H9 (cell line): ENCODE results near the gene HDC. TPM values are rescaled to one million over a fixed set of nuclear protein-coding genes. Genes with fewer than 3 reads are reported as not detected.

ENCODE experiments used
- DNase-seq: peaks from one replicate; pipeline ENCODE4 v3.0.0-alpha.2; 2017
- H2AFZ ChIP-seq: one replicate; pipeline ENCODE4 v1.6.1; 2013; ENCODE audit warnings: mild to moderate bottlenecking, low read length, control low read depth, moderate library complexity
- H2AK5ac ChIP-seq: 2 replicates; pipeline ENCODE4 v1.6.1; 2013; ENCODE audit warnings: low read length, control low read depth, mixed read lengths; ENCODE audit not compliant: insufficient read length
- H2BK120ac ChIP-seq: one replicate; pipeline ENCODE4 v1.6.1; 2013; ENCODE audit warnings: low read depth, mild to moderate bottlenecking, low read length, control low read depth, inconsistent platforms; ENCODE audit not compliant: poor library complexity, severe bottlenecking
- H2BK12ac ChIP-seq: 2 replicates; pipeline ENCODE4 v1.6.1; 2013; ENCODE audit warnings: low read length, control low read depth, mixed read lengths, low read depth; ENCODE audit not compliant: insufficient read length
- H2BK15ac ChIP-seq: 2 replicates; pipeline ENCODE4 v1.6.1; 2013; ENCODE audit warnings: low read depth, low read length, control low read depth
- H2BK20ac ChIP-seq: one replicate; pipeline ENCODE4 v1.6.1; 2013; ENCODE audit warnings: low read depth, mild to moderate bottlenecking, low read length, control low read depth, inconsistent platforms; ENCODE audit not compliant: poor library complexity, severe bottlenecking
- H2BK5ac ChIP-seq: 2 replicates; pipeline ENCODE4 v1.6.1; 2013; ENCODE audit warnings: low read length, control low read depth, mixed read lengths; ENCODE audit not compliant: insufficient read length
- H3K14ac ChIP-seq: 2 replicates; pipeline ENCODE4 v1.6.1; 2013; ENCODE audit warnings: low read length, control low read depth; ENCODE audit not compliant: insufficient read depth
- H3K18ac ChIP-seq: 2 replicates; pipeline ENCODE4 v1.6.1; 2013; ENCODE audit warnings: low read depth, mild to moderate bottlenecking, mixed read lengths, low read length, control low read depth; ENCODE audit not compliant: insufficient read length
- H3K23ac ChIP-seq: 2 replicates; pipeline ENCODE4 v1.6.1; 2013; ENCODE audit warnings: low read length, control low read depth, mixed read lengths, low read depth; ENCODE audit not compliant: insufficient read length
- H3K23me2 ChIP-seq: 2 replicates; pipeline ENCODE4 v1.6.1; 2013; ENCODE audit warnings: low read depth, mild to moderate bottlenecking, mixed read lengths, low read length, control low read depth; ENCODE audit not compliant: insufficient read length, poor library complexity, severe bottlenecking
- H3K27ac ChIP-seq: 2 replicates; pipeline ENCODE4 v1.5.1; 2013; ENCODE audit warnings: low read length, control low read depth, mixed read lengths, low read depth; ENCODE audit not compliant: insufficient read length
- H3K27me3 ChIP-seq: 2 replicates; pipeline ENCODE4 v1.6.1; 2013; ENCODE audit warnings: low read length, control low read depth, inconsistent platforms; ENCODE audit not compliant: insufficient read depth
- H3K4ac ChIP-seq: 2 replicates; pipeline ENCODE4 v1.6.1; 2013; ENCODE audit warnings: low read depth, mild to moderate bottlenecking, control low read depth, inconsistent platforms, low read length, moderate library complexity
- H3K4me1 ChIP-seq: 2 replicates; pipeline ENCODE4 v1.6.1; 2013; ENCODE audit warnings: low read length, control low read depth, inconsistent platforms; ENCODE audit not compliant: insufficient read depth
- H3K4me2 ChIP-seq: 2 replicates; pipeline ENCODE4 v1.6.1; 2013; ENCODE audit warnings: low read length, control low read depth, mixed read lengths; ENCODE audit not compliant: insufficient read length, insufficient read depth
- H3K56ac ChIP-seq: 2 replicates; pipeline ENCODE4 v1.6.1; 2013; ENCODE audit warnings: low read depth, mild to moderate bottlenecking, mixed read lengths, low read length, control low read depth; ENCODE audit not compliant: insufficient read length
- H3K79me1 ChIP-seq: 2 replicates; pipeline ENCODE4 v1.6.1; 2013; ENCODE audit warnings: low read depth, mild to moderate bottlenecking, moderate library complexity, low read length, control low read depth, inconsistent platforms; ENCODE audit not compliant: insufficient read depth, poor library complexity, severe bottlenecking
- H3K79me2 ChIP-seq: 2 replicates; pipeline ENCODE4 v1.6.1; 2013; ENCODE audit warnings: low read length, control low read depth, inconsistent platforms; ENCODE audit not compliant: insufficient read depth
- H3K9ac ChIP-seq: 2 replicates; pipeline ENCODE4 v1.6.1; 2013; ENCODE audit warnings: low read length, control low read depth, mixed read lengths; ENCODE audit not compliant: insufficient read length; ENCODE audit errors: extremely low read depth
- H3K9me3 ChIP-seq: one replicate; pipeline ENCODE4 v1.6.1; 2013; ENCODE audit warnings: low read depth, low read length, inconsistent platforms; ENCODE audit not compliant: control insufficient read depth
- H3T11ph ChIP-seq: one replicate; pipeline ENCODE4 v1.6.1; 2013; ENCODE audit warnings: mild to moderate bottlenecking, low read length, control low read depth, inconsistent platforms
- H4K20me1 ChIP-seq: one replicate; pipeline ENCODE4 v1.6.1; 2013; ENCODE audit not compliant: control insufficient read depth, insufficient read length, insufficient read depth
- H4K5ac ChIP-seq: 2 replicates; pipeline ENCODE4 v1.6.1; 2013; ENCODE audit warnings: low read depth, mild to moderate bottlenecking, mixed read lengths, low read length, control low read depth; ENCODE audit not compliant: insufficient read length
- H4K8ac ChIP-seq: replicated peaks from 2 replicates; pipeline ENCODE4 v1.6.1; 2013; ENCODE audit warnings: low read length, control low read depth, mixed read lengths, low read depth; ENCODE audit not compliant: insufficient read length
- H4K91ac ChIP-seq: 2 replicates; pipeline ENCODE4 v1.6.1; 2013; ENCODE audit warnings: low read depth, mild to moderate bottlenecking, moderate library complexity, mixed read lengths, low read length, control low read depth; ENCODE audit not compliant: insufficient read length
- H3K27ac Mint-ChIP-seq, 3 experiments: 2 replicates in 2 of 3; 3 replicates in 1 of 3; pipeline ENCODE4 v1.8.0; 2020 to 2021; ENCODE audit warnings: mixed read lengths in 3 of 3, mild to moderate bottlenecking in 1 of 3, moderate library complexity in 1 of 3
- H3K27me3 Mint-ChIP-seq: 2 replicates; pipeline ENCODE4 v1.8.0; 2021; ENCODE audit warnings: low read depth, mild to moderate bottlenecking, moderate library complexity, mixed read lengths
- H3K36me3 Mint-ChIP-seq, 3 experiments: 2 replicates in 2 of 3; 3 replicates in 1 of 3; pipeline ENCODE4 v1.8.0; 2020 to 2021; ENCODE audit warnings: low read depth in 3 of 3, mixed read lengths in 3 of 3; ENCODE audit not compliant: insufficient read depth in 1 of 3
- H3K4me1 Mint-ChIP-seq, 2 experiments: 2 replicates each; pipeline ENCODE4 v1.8.0; 2020; ENCODE audit warnings: mixed read lengths in 2 of 2
- H3K4me3 Mint-ChIP-seq, 2 experiments: 2 replicates in 1 of 2; 3 replicates in 1 of 2; pipeline ENCODE4 v1.8.0; 2020 to 2021; ENCODE audit warnings: mild to moderate bottlenecking in 2 of 2, mixed read lengths in 2 of 2, moderate library complexity in 1 of 2
- H3K9me3 Mint-ChIP-seq, 2 experiments: 2 replicates in 1 of 2; 3 replicates in 1 of 2; pipeline ENCODE4 v1.8.0; 2020; ENCODE audit warnings: mild to moderate bottlenecking in 2 of 2, mixed read lengths in 2 of 2, moderate library complexity in 1 of 2
- CTCF ChIP-seq: fragments of 200-600 bp; sonication (generic); conservative IDR thresholded peaks from 3 replicates; pipeline ENCODE4 v1.8.0; 2021; ENCODE audit warnings: antibody characterized with exemption, mild to moderate bottlenecking
- total RNA-seq: library from RNA; stranded (reverse); gene quantifications from 2 replicates; pipeline ENCODE4 v1.2.1, GENCODE V29; 2021

HDC gene
- total RNA-seq, 1 experiment from 2014 or later = not detected

DNA sequence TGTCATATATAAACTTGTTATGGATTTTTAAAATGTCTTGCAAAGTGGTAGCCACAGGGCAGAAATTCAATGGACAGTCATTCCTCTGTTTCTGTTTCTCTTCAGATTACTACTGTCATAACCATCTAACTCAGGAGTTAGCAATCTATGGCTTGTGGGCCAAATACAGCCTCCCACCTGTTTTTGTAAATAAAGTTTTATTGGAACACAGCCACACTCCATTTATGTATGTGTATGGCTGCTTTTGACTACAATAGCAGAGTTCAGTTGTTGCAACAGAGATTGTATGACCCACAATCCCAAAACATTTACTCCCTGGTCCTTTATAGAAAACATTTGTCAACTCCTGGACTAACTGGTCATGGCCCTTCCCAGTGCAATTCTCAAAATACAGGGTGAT is 63.5 kb downstream of the HDC start:
- H3K4me2 ChIP-seq = no peak overlapping the region
- H3K18ac ChIP-seq = no peak overlapping the region
- H3K4ac ChIP-seq = no peak overlapping the region
- no peaks in the 10 kb centered on the region for H4K20me1 ChIP-seq
- no peak overlapping the region for H2BK20ac ChIP-seq
- H4K5ac ChIP-seq = no peak overlapping the region
- no peak overlapping the region for H4K91ac ChIP-seq
- no peak overlapping the region for H3K27ac Mint-ChIP-seq
- no peaks in the 10 kb centered on the region for H3K23me2 ChIP-seq
- H2BK15ac ChIP-seq = no peak overlapping the region
- H3K9me3 Mint-ChIP-seq = no peaks in the 10 kb centered on the region
- H3K79me1 ChIP-seq = no peaks in the 10 kb centered on the region
- no peaks in the 10 kb centered on the region for H3K4me1 Mint-ChIP-seq
- no peak overlapping the region for H3K9ac ChIP-seq
- no peak overlapping the region for H3K4me3 Mint-ChIP-seq
- H4K8ac ChIP-seq = no peak overlapping the region
- H3K9me3 ChIP-seq = no peaks in the 10 kb centered on the region
- no peak for DNase-seq
- H2BK5ac ChIP-seq = no peak overlapping the region
- H3K56ac ChIP-seq = no peak overlapping the region
- H3K27me3 Mint-ChIP-seq = no peaks in the 10 kb centered on the region
- H3K23ac ChIP-seq = no peak overlapping the region
- H3K27ac ChIP-seq = no peak overlapping the region
- TF ChIP-seq CTCF = no peak
- no peak overlapping the region for H2BK12ac ChIP-seq
- no peak overlapping the region for H2AK5ac ChIP-seq
- H3K27me3 ChIP-seq = no peaks in the 10 kb centered on the region
- H3K14ac ChIP-seq = no peak overlapping the region
- no peak overlapping the region for H2AFZ ChIP-seq
- H3K36me3 Mint-ChIP-seq = peaks cover 0 to 2% (median 0%) of the 10 kb centered on the region in 3 experiments; a peak in 2 of 7 replicates
- no peaks in the 10 kb centered on the region for H3K79me2 ChIP-seq
- H3T11ph ChIP-seq = no peak overlapping the region
- H2BK120ac ChIP-seq = no peak overlapping the region
- no peaks in the 10 kb centered on the region for H3K4me1 ChIP-seq
